Posterior cingulate gyrus (tissue), 11 donors: ENCODE data around the gene RBMS1.

Experiments
- DNase-seq, 10 donors: peaks; one replicate each; pipeline versions ENCODE4 v3.0.0 to v3.0.0-alpha.2; 2020 to 2021; ENCODE audit warnings: mixed read lengths in 3 of 10
- intact Hi-C: fragments of 100-400 bp; cut with DNase I; formaldehyde crosslinking; loops from one replicate; pipeline ENCODE4 v1.15.1; 2023

RBMS1 gene, protein sequence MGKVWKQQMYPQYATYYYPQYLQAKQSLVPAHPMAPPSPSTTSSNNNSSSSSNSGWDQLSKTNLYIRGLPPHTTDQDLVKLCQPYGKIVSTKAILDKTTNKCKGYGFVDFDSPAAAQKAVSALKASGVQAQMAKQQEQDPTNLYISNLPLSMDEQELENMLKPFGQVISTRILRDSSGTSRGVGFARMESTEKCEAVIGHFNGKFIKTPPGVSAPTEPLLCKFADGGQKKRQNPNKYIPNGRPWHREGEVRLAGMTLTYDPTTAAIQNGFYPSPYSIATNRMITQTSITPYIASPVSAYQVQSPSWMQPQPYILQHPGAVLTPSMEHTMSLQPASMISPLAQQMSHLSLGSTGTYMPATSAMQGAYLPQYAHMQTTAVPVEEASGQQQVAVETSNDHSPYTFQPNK

DNA sequence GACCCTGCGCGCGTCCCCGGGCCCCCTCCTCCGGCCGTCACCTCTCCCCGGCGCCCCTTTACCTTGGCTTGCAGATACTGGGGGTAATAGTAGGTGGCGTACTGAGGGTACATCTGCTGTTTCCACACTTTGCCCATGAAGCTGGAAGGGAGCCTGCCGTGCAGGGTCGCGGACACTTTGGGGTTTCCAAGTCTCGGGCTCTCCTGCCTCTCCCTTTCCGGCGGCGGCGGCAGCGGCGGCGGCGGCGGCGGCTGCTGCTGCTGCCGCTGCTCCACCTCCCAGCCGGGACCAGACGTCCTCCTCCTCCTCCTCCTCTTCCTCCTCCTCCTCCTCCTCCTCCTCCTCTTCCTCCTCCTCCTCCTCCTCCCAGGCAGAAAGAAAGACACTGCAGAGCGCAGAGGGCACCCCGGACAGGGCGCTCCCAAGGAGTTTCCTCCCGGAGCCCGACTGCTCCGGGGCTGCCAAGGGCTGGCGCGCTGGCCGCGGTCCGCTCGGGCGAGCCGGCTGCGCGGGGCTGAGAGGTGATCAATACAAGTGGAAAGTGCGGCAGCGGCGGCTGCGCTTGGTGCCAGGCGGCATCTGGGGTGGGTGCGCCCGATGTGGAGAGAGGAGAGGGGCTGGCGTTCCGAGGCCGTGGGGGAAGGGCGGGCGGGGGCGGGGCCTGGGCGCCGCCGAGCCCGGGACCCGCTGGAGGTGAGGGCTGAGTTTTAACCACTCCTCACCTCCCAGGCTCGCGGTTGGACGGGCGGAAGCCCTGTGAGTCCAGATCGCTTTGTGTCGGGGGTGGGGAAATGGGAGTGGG lies at the start of gene RBMS1:
Gene RBMS1, minus strand, starts transcription at position 581 of the 802 bp plus-strand sequence. Its CDS starts 444 bp downstream, at position 137.
- DNase-seq = peak in 8 of 10 donors; percentile 16 to 89 (median 36)
- intact Hi-C loops = no loop called here

- intact Hi-C loops = no loop called here
- peak in 1 of 10 donors; percentile 19 for DNase-seq
Observed at GRCh38 chr2:160541745-160542144, 48.1 kb upstream of the RBMS1 start.

GRCh38 chr2:160538559-160539355 lies 45.1 kb upstream of the RBMS1 start:
- no peak for DNase-seq

DNA sequence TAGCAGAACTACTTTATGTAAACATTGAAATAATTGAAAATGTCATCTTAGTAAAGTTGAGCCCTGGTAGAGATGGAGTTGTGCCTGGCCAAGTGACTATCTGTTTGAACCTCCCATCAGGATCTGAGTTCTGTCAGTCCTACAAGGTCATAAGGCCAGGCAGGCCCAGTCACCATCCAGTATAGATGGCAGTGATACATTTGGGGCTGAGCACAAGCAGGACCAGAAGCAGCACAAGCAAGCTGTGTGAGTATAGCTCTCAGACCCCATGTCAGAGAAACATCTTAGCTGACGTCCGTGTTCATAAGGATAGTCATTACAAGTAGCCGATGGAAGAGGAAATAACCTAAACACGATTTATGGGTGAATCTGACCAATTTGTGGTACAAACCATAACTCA lies 44.5 kb upstream of the RBMS1 start:
- intact Hi-C loops = no loop called here
- no peak for DNase-seq

More at GRCh38 chr2:160538559-160539355, 45.1 kb upstream of the RBMS1 start:
- intact Hi-C loops = no loop called here

GRCh38 chr2:160534996-160535395 lies 41.4 kb upstream of the RBMS1 start:
- intact Hi-C loops = no loop called here
- DNase-seq = no peak

DNA sequence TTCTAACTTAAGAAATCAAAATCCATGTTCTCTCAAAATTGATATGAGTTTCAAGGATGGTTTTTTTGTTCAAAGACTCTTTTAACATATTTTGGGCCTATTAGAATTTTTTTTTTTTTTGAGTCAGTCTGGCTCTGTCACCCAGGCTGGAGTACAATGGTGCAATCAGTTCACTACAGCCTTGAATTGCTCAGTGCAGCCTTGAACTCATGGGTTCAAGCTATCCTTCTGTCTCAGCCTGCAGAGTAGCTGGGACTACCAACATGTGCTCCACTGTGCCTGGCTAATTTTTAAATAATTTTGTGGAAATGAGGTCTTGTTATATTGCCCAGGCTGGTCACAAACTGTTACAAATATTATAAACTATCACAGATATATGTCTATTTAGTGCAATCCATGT lies 40.6 kb upstream of the RBMS1 start:
- intact Hi-C loops = no loop called here
- DNase-seq = no peak

- DNase-seq = no peak
- intact Hi-C loops = no loop called here
Observed at GRCh38 chr2:160533482-160533881, 39.9 kb upstream of the RBMS1 start.

GRCh38 chr2:160532388-160532787 lies 38.8 kb upstream of the RBMS1 start:
- intact Hi-C loops = no loop called here
- DNase-seq = no peak

DNA sequence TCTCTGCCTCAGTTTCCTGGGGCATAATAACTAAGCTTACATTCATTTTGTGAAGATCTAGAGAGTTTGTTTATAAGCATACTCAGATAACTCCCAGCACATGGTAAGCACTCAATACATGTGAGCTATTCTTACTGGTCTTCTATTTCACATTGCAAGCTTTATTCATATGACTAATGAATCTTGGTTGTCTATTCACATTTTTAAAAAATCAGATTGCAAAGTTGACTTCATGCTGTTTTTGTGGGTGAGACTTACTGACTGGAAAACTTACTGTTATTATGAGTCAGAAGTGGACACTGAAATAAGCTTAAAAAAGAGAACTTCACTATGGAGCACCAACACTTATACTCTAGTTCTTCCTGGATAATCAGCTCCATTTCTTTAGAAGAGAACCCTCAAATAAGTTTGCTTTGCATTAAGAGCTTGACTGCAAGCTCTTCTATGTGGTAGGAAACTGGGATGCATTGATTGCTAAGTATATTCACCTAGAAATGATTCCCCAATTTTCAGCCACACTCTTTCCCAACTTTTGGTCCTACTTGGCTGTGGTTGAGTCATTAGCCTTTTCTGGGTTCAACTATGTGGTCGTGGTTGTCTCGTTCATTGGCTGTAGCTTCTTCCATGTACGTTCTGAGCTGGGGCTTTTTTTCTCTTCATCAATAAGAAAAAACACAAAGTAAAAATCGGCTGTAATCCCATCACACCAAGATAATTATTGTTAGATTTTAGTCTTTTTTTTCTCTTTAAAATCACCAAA lies 29.5 kb upstream of the RBMS1 start:
- no peak for DNase-seq
- intact Hi-C loops = no loop called here

DNA sequence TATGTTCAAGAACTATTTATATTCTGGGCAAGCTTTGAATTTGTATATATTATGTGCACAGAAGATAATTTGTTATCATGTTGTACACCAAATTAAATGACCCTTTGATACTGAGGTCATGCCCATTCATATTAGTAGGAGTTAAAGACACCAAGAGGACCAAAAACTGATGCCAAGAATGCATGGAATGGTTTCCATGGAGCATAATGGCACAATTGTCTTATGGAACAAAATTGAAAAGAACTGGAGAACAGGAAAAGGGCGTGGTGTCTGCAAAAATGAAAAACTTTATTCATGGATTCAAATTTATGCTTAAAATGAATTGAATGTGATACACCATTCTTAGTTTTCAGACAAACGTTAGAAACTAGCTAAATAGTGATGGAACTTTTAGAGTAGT lies 24.1 kb upstream of the RBMS1 start:
- intact Hi-C loops = no loop called here
- no peak for DNase-seq

GRCh38 chr2:160516547-160517365 lies 23.1 kb upstream of the RBMS1 start:
- peak in 1 of 10 donors; percentile 10 for DNase-seq
- intact Hi-C loops = no loop called here

DNA sequence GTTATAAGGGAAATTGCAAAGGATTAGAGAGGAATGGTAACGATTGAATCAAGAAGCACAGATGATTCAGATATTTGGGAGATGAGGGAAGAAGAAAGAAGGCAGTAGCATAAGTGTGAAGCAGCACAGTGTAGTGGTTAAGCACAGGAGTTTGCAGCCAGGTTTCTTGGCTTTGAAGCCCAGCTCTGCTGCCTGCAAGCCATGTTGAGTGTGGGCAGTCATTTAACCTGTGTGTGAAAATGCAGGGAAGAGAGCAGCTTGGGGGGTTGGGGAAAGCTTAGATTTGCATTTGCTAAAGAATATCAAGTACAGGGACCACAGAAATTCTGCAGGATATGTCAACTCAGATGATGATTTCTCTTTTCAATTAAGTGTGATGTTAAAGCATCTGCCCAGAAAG lies 21.5 kb upstream of the RBMS1 start:
- DNase-seq = peak in 1 of 10 donors; percentile 7
- intact Hi-C loops = no loop called here

DNA sequence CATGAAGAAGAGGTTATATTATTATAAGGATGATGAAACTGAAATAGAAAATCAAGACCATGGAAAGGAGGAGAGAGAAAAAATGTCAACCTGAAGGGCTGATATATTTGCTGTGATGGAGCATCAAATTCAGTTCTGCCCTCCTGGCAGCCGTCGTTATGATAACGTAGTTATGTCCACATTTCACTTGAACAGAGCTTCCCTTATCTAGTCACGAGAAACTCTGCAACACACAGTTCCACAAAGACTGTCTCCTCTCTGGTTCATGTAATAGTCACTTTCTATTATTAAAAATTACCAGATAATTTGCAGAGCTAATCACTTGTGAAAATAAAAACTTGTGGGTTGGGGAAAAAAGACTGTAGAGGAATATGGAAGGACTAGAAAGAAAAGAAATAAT lies 19.5 kb upstream of the RBMS1 start:
- DNase-seq = no peak
- intact Hi-C loops = no loop called here

GRCh38 chr2:160512491-160512890 lies 18.9 kb upstream of the RBMS1 start:
- intact Hi-C loops = no loop called here
- no peak for DNase-seq

DNA sequence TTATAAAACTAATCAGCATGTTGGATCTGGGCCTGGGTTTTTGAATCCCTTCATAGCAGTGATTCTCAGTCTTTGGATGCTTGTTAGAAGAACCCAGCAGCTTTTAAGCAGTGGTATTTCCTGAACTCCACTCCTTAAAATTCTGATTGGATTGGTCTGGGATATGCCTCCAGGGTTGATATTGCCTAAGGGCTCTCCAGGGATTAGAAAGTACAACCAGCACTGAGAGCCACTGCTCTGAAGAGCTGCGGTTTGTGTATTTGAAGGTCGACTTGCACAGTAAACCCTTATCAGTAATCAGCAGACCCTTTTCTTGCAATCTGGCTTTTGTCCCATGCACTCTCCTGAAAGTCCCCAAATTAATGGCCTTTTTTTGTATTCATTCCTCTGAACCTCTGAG lies 17.0 kb upstream of the RBMS1 start:
- no peak for DNase-seq
- intact Hi-C loops = no loop called here

GRCh38 chr2:160509016-160509415 lies 15.4 kb upstream of the RBMS1 start:
- no peak for DNase-seq
- intact Hi-C loops = no loop called here

DNA sequence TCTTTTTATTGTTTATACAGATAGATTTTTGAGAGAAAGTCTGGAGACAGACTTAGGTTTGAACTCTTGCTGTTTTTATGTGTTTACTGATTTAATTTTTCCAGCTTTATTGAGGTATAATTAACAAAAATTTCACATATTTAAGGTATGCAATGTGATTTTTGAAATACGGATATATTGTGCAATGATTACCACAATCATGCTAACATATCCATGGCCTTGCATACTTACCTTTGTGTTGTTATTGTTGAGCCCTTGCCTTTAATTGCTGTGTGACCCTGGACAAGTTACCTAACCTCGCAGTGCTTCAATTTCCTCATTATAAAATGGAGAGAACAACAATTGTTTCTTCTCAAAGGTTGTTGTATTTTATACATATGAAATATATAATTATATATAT lies 13.9 kb upstream of the RBMS1 start:
- intact Hi-C loops = no loop called here

GRCh38 chr2:160507046-160507407 lies 13.4 kb upstream of the RBMS1 start:
- intact Hi-C loops = no loop called here
- no peak for DNase-seq

More for the DNA sequence above, 13.9 kb upstream of the RBMS1 start:
- DNase-seq = no peak

DNA sequence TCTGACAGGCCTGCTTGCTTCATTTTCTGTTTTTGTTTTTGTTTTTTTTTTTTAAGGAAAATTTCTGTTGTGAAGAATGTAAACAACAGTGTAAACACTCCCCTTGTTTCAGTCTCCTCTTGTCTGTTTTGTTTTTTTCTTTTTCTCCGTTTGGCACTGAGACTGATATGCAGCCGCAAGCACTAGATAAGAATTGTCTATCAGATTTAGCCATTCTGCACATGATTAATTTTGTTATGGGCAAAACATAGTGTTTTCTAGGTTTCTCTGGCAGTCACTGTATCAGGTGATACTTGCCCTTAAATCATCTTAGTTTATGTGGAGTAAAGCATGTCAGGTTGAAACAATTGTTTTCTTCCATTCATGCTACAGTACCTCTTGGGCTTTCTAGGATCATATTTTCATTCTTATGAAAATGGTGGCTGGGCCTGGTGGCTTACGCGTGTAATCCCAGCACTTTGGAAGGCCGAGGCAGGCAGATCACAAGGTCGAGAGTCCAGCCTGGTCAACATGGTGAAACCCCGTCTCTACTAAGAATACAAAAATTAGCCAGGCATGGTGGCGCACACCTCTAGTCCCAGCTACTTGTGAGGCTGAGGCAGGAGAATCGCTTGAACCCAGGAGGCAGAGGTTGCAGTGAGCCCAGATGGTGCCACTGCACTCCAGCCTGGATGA lies 12.9 kb upstream of the RBMS1 start:
- DNase-seq = no peak
- intact Hi-C loops = no loop called here
